GM21515 (cell line): ENCODE results near the gene FANCL.
"Not testable (repeated sequence)": the region's sequence is repeated elsewhere in the genome, so short reads cannot be mapped to it uniquely, and the experiment has no call there.

Experiments used
- ATAC-seq: cut with Tn5 transposase; IDR thresholded peaks from one replicate; pipeline ENCODE4 v1.9.1; 2021; ENCODE audit not compliant: unreplicated experiment

The FANCL gene

DNA sequence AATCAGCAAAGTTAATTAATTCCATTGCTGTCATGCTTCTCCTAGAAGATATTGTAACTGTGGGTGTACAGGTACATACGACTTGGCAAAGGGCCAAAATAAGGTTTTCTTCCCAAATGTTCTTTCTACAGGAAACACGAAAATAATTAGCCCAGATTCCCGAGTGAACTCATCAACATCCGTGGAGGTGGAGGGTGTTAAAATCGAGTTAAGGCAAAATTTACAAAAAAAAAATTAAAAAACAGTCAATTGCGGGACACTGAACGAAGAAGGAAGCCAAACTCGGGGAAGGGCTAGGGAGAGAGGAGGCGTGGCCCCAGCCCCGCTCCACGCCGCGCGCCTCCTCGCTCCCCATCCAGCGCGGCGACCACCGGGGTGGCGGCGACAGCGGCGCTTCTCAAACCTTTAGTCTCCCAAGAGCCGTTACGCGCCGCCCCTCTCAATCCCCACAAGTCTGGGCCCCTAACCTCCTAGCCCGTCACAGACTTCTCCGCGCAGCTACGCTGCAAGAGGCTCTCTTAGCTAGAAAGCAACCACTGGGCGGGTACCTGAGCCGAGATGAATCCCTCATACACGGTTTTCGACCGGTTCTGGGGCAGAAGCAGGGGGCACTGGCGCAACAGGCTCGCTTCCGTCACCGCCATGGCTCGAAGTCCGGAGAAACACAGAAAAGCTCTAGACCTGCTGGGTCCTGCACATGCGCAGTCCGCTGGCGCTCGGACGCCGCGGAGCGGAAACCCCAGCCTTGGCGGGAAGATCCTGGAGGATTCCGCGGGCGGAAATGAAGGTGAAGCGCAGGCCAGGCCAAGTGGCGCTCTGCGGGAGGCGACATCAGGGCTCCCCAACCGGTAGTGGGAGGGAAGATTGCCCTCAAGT, at the start of gene FANCL:
FANCL (minus strand) TSS at position 656 of the 876 bp plus-strand sequence; CDS start at position 644, 12 bp downstream.
- peak; percentile 81 for ATAC-seq

DNA sequence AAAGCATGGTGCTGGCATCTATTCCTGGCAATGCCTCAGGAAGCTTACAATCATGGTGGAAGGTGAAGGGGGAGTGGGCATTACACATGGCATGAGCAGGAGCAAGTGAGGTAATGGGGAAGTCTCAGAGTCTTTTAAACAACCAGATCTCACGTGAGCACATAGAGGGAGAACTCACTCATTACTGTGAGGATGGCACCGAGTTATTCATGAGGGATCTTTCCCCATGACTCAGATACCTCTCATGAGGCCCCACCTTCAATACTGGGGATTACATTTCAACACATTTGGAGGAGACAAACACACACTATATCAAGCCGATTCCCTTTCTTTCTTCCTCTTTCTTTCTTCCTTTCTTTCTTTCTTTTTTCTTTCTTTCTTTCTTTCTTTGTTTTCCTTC, 47.9 kb upstream of the FANCL start:
- no peak for ATAC-seq

DNA sequence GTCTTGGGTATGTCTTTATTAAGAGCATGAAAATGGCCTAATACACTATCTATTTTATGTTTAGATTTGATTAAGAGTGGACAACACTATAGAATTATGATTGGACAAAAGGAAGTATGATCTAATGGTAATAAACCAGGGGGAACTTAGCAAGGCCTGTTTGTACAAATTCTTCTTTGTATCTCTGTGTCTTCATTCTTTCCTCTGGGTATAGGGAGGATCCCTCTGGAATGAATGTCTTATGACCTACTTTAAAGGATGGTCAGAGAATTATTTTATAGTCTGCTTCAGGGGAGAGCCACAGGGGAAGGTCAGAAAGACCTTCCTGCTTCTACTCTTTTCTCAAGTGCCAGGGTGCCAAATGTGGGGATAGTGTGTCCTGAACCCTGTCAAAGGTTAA, 42.8 kb upstream of the FANCL start:
- no peak for ATAC-seq

DNA sequence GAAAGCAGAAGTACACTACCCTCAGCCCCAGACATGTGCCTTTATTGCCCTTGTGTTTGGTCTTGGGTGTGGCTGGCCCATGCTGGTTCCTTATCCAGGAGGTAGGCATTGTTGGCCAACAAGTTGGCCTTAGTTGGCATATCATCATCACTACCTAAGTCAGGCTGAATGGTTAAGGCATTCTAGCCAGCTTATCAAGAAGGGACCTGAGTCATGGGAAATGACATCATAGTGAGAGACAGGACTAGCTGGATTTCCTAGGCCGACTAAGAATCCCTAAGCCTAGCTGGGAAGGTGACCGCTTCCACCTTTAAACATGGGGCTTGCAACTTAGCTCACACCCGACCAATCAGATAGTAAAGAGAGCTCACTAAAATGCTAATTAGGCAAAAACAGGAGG, 34.0 kb upstream of the FANCL start:
- not testable (repeated sequence) for ATAC-seq

DNA sequence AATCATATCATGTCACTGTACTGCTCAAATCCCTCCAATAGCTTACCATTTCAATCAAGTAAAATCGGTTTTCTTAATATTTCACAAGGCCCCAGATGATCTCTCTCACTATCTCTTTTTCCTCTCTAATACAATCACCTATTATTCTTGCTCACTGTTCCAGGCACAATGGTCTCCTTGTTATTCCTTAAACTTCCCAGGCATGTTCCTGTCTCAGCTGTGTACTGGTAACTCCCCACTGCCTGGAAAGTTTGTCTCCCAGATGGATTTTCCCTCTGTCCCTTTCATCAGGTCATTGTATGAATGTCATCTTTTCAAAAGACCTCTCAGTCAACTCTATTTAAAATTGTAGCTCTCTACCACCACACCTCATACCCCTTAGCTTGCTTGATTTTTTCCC, 30.7 kb upstream of the FANCL start:
- no peak for ATAC-seq

DNA sequence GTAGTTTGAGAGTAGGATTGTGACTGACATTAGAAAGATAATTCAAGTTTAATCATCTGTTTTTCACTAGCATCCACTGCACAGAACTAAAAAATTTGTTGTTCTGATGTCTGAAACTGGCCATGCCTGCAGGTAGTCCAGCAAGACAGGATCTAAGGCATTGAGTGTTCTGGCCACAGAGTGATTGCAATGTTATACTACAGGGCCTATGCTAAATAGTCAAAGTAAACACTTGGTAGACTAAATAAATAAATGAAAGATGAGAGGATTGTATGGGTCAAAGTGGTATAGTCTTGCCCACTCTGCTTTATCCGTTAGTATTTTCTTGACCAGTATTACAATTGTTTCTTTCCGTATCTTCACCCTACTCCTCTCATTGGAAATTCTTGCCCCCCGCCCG, 27.6 kb upstream of the FANCL start:
- no peak for ATAC-seq

- no peak for ATAC-seq
Measured at GRCh38 chr2:58266211-58266610, 25.1 kb upstream of the FANCL start.

DNA sequence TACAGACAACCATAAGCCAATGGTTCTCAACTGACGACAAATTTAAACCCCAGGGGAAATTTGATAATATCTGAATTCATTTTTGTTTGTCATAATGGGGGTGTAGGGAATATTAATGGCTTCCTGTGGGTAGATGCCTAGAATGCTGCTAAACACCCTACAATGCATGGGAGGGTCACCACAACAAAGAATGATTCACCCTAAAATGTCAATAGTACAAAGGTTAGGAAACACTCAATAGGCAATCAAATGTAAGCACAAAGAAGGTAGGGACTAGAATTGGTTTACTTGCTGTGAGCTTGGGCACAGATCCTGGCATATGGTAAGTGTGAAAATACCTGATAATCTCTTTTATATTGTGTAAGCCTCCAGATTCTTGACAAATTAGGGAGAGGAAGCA, 20.1 kb upstream of the FANCL start:
- no peak for ATAC-seq

- not testable (repeated sequence) for ATAC-seq
Measured at GRCh38 chr2:58258456-58258855, 17.3 kb upstream of the FANCL start.

- not testable (repeated sequence) for ATAC-seq
Measured at GRCh38 chr2:58251331-58252201, 10.4 kb upstream of the FANCL start.

DNA sequence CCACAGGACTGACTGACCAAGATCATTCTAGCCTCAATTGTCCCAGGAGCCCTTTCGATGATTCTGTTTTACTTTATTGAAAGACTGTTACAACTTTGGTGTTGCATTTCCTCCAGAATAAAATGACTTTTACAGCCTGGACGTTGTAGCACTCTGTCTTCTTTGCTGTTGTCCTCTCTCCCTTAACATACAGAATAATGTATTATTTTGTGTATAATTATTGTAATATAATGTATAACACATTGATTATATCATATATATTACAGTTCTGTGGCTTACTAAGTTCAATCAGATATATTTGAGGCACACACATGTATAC, 380 bp upstream of the FANCL start:
- ATAC-seq, result no peak

- ATAC-seq, result no peak
Measured at GRCh38 chr2:58239243-58239925, 1.7 kb downstream of the FANCL start.

GRCh38 chr2:58237741-58238140, 3.4 kb downstream of the FANCL start:
- no peak for ATAC-seq

DNA sequence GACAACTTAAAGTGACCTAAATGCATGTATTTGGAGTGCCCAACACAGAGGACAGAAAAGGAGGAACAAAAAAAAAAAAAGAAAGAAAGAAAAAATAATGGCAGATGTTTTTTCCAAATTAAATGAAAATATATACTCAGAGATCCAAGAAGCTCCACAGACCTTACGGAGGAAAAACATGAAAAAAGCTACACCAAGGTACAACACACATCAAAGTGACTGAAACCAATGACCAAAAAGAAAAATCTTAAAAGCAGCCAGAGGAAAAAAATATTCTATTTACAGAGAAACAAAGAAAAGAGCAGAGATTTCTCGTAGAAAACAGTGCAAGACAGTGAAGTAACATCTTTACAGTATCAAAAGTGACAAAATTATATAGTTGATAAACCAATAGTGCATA, 5.1 kb downstream of the FANCL start:
- no peak for ATAC-seq

DNA sequence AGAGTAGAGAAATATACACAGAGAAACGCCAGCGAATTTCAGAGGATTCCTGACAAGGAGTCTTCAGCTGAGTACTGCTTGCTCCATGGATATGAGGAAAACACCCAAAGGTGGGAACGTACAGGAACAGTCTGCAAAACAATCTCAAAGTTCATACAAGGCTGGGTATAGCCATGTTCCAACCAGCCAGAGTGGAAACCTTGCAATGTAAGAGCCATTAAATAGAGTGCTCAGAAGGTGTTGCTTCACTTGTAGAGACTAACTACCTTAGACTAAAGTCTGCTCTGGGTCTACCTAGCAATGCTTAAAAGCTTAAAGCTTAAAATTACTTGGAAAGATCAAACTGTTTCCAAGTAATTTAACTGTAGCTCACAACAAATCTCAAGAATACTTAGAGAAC, 6.0 kb downstream of the FANCL start:
- no peak for ATAC-seq

- ATAC-seq, result no peak
Measured at GRCh38 chr2:58228299-58228698, 12.8 kb downstream of the FANCL start.

- no peak for ATAC-seq
Measured at GRCh38 chr2:58227171-58227917, 13.8 kb downstream of the FANCL start.

DNA sequence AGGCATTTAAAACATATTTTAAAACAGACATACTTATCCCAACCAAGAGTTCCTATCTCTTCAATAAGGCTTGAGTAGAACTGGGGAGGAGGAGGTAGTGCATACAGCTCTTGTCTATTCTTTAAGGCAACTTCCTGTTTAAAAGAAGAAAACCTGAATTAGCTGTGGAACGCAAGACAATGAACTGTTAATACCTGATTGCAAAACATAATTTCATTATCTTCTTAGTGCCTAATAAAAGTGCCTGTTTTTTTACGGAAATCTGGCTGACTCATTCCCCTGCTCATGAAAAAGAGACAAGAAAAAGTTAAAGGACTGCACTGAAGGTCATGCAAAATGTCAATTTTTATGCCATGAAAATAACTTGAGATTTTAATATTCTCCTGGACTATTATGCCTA, 19.2 kb downstream of the FANCL start:
- ATAC-seq, result no peak

DNA sequence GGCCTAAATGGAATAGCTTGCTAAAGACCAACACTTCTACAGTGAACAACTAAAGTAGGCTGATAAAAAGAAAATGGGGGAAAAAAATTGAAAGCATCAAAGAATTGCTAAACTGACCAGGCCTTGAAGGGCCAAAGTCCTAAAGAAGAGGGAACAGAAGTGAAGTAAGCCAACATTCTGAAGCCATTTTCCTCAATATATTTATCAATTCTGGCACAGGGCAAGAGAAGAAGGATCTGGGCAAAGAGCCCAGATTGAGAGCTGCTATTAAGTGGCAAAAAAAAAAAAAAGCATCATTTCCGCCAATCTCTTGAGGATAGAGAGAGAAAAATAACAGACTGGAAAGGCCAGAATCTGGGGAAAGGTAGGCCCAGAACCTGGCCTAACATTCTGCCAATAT, 25.7 kb downstream of the FANCL start:
- no peak for ATAC-seq

GRCh38 chr2:58210951-58211568, 30.1 kb downstream of the FANCL start:
- ATAC-seq, result not testable (repeated sequence)
